ENCODE results near the gene ROMO1.
A peak's percentile ranks its signal among the peaks of the same experiment; 100 is the strongest.
"Not testable (repeated sequence)": the region's sequence is repeated elsewhere in the genome, so short reads cannot be mapped to it uniquely, and the experiment has no call there.

The ROMO1 gene

GRCh38 chr20:35706591-35707529 lies 7.7 kb downstream of the ROMO1 start:
- H3K27ac ChIP-seq, H3K4me3 ChIP-seq: not testable (repeated sequence)

GRCh38 chr20:35708502-35708901 lies 9.3 kb downstream of the ROMO1 start:
- Histone ChIP-seq H3K4me3 (no peak overlapping the region), H3K27ac (no peak overlapping the region)

GRCh38 chr20:35709259-35709658 lies 10.1 kb downstream of the ROMO1 start:
- H3K4me3 ChIP-seq = no peak overlapping the region
- no peak overlapping the region for H3K27ac ChIP-seq

DNA sequence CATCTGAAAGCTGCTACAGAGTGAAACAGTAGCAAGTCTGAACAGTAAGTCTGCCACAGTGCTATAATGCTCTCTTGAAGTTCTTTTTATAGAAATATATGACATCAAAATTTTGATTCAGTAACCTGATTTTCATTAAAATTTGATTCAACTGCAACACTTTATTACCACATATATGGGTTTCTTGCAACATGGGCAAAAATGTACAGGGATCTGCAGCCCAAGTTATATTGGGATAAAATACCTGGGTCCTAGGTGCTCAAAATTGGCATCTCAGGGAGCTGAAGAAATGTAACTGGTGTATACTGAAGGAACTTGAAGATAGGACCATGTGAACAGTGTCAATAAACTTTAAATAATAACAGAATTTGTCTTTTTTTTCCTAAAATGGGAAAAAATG lies 10.8 kb downstream of the ROMO1 start:
- no peak overlapping the region for H3K4me3 ChIP-seq
- no peak overlapping the region for H3K27ac ChIP-seq

- Histone ChIP-seq H3K4me3 (no peak overlapping the region), H3K27ac (peak overlapping the region in 1 of 21 experiments; percentile 15)
Measured at GRCh38 chr20:35710884-35711587, 11.8 kb downstream of the ROMO1 start.

DNA sequence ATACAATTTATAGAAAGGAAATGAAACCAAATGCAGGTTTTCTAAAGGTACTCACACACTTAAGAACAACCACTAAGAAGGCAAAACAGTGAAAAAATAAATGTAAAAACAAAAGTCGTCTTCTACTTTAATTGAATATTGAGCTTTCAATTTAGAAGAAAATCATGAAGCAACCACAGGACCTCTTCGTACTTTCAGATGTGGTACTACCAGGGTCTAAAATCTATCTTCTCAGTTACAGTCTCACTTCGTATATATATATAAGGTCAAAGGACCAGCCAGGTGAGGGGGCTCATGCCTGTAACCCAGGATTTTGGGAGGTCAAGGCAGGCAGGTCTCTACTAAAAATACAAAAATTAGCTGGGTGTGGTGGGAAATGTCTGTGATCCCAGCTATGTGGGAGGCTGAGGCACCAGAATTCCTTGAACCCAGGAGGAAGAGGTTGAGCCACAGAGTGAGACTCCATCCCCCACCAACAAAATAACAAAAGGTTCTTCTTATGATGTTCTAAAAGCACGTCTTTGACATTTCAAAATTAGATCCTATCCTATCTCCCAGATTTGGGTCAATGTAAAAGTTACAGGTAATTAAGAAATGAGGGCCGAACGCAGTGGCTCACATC lies 12.5 kb downstream of the ROMO1 start:
- no peak overlapping the region for H3K4me3 ChIP-seq
- H3K27ac ChIP-seq = peak overlapping the region in 1 of 21 experiments; percentile 15

DNA sequence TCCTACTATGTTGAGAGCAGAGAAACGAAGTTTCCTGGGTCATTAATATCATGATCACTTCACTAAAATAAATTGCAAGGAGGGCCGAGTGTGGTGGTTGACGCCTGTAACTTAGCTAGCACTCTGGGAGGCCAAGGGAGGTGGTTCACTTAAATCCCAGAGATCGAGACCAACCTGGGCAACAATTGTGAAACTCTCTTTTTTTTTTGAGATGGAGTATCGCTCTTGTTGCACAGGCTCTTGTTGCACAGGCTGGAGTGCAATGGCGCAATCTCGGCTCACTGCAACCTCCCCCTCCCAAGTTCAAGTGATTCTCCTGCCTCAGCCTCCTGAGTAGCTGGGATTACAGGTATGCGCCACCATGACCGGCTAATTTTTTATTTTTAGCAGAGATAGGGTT lies 13.9 kb downstream of the ROMO1 start:
- not testable (repeated sequence) for H3K27ac ChIP-seq, H3K4me3 ChIP-seq

DNA sequence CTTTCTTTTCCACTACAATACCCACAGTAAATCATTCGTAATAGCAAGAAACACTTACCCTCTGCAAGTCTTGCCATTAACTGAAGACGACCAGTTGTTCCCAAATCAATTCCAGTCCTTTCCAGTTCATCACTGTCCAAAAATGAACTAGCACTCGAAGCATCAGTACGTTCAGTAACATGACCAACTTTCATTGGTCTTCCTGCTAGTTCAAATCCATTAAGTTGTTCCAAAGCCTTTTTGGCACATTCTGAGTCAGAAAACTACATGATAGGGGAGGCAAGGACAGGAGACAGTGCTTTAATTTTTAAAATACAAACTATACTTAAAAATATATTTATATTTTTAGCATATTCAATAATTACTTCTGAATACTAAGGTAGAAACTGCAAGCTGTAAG lies 14.9 kb downstream of the ROMO1 start:
- Histone ChIP-seq H3K4me3 (no peak overlapping the region), H3K27ac (no peak overlapping the region)

DNA sequence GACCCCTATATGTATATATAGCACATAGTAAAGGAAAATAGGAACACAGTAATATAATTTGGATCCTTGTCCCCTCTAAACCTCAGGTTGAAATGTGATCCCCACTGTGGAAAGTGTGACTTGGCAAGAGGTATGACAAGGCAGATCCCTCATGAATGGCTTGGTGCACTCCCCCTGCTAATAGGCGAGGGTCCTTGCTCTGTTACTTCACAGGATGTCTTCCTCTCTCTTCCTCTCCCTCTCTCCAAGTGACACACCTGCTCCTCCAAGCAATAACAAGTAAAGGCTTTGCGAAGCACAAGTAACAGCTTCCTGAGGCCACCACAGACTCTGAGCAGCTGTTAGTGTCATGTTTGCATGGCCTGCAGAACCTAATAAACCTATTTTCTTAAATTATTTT lies 16.4 kb downstream of the ROMO1 start:
- Histone ChIP-seq H3K4me3 (no peak overlapping the region), H3K27ac (no peak overlapping the region)

GRCh38 chr20:35716330-35716729 lies 17.1 kb downstream of the ROMO1 start:
- Histone ChIP-seq H3K27ac (no peak overlapping the region), H3K4me3 (no peak overlapping the region)

DNA sequence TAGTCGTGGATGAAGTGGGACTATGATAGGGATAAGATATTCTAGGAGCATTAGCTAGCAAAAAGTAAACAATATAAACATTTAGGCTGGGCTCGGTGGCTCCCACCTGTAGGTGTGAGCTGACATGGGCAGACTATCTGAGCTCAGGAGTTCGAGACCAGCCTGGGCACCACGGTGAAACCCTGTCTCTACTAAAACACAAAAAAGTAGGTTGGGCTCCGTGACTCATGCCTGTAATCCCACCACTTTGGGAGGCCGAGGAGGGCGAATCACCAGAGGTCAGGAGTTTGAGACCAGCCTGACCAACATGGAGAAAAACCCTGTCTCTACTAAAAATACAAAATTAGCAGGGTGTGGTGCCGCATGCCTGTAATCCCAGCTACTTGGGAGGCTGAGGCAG lies 19.1 kb downstream of the ROMO1 start:
- H3K4me3 ChIP-seq, H3K27ac ChIP-seq: not testable (repeated sequence)

DNA sequence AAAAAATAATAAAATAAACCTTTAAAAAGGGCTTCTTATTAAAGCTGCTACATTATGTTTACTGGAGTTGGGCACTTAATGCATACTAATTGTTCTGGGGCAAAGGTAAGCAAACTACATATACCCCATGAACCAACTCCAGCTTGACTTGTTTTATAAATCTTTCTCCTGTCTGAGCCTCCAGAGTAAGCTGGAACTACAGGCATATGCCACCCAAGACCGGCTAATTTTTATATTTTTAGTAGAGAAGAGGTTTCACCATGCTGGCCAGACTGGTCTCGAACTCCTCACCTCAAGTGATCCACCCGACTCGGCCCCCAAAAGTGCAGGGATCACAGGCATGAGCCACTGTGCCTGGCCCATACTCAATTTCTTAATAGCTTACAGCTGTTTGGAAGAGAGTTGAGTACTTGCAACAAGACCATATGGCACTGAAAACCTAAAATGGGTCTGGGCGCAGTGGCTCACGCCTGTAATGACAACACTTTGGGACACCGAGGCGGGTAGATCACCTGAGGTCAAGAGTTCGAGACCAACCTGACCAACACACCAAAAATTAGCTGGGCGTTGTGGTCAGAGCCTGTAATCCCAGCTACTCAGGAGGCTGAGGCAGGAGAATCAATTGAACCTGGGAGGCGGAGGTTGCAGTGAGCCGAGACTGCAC lies 19.9 kb downstream of the ROMO1 start:
- Histone ChIP-seq H3K4me3 (no peak overlapping the region), H3K27ac (no peak overlapping the region)

DNA sequence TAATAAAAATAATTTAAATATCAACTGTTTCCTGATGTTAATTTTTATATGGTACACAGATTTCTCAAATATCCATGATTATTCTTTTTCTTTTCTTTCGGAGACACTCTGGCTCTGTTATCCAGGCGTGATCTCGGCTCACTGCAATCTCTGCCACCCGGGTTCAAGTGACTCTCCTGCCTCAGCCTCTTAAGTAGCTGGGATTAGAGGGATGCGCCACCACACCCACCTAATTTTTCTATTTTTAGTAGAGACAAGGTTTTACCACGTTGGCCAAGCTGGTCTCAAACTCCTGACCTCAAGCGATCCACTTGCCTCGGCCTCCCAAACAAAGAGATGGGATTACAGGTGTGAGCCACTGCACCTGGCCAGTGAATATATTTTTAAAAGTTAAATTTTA lies 20.5 kb downstream of the ROMO1 start:
- no peak overlapping the region for H3K27ac ChIP-seq
- no peak overlapping the region for H3K4me3 ChIP-seq

DNA sequence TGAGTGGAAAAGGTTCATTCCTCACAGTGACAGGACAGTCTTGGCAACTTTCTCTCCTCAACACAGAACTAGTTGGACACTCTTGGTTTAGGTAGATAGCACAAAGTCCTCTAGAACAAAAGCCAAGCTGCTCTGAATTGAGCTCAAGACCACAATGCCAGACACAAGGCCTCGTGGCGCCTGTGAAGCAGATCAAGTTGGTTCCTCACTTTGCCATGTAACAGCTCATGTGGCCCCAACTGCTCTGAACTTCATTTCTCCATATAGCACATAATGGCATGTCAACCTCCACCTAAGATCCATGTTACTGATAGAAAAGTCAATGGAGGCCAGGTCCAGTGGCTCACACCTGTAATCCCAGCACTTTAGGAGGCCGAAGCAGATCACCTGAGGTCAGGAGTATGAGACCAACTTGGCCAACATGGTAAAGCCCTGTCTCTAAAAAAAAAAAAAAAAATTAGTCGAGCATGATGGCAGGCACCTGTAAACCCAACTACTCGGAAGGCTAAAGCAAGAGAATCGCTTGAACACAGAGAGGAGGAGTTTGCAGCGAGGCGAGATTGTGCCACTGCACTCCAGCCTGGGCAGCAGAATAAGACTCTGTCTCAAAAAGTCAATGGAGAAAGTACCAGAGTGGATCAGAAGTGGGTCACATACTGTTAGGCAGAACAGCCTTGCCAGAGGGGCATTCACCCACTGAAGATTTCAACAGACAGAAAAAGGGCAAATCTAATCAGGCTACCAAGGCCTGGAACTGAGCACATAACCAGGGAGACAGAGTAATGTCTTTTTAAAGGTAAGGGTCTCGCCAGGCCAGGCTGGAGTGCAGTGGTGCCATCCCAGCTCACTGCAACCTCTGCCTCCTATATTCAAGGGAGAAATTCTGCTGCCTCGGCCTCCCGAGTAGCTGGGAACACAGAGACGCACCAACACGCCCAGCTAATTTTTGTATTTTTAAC lies 21.2 kb downstream of the ROMO1 start:
- Histone ChIP-seq H3K27ac (no peak overlapping the region), H3K4me3 (no peak overlapping the region)

GRCh38 chr20:35721219-35721618 lies 22.0 kb downstream of the ROMO1 start:
- Histone ChIP-seq H3K27ac (no peak overlapping the region), H3K4me3 (no peak overlapping the region)

- no peak overlapping the region for H3K4me3 ChIP-seq
- H3K27ac ChIP-seq = no peak overlapping the region
Measured at GRCh38 chr20:35721621-35722020, 22.4 kb downstream of the ROMO1 start.

DNA sequence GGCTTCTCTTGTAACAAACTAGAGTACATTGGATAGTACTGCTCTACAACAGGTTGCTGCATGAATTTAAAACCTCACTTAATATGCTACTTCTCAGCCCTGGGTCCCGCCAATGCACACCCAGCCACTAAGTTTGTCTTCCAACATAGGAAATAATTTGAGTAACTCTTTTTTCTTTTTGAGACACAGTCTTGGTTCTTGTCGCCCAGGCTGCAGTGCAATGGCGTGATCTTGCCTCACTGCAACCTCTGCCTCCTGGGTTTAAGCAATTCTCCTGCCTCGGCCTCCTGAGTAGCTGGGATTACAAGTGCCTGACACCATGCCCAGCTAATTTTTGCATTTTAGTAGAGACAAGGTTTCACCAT lies 24.1 kb downstream of the ROMO1 start:
- not testable (repeated sequence) for H3K4me3 ChIP-seq, H3K27ac ChIP-seq

DNA sequence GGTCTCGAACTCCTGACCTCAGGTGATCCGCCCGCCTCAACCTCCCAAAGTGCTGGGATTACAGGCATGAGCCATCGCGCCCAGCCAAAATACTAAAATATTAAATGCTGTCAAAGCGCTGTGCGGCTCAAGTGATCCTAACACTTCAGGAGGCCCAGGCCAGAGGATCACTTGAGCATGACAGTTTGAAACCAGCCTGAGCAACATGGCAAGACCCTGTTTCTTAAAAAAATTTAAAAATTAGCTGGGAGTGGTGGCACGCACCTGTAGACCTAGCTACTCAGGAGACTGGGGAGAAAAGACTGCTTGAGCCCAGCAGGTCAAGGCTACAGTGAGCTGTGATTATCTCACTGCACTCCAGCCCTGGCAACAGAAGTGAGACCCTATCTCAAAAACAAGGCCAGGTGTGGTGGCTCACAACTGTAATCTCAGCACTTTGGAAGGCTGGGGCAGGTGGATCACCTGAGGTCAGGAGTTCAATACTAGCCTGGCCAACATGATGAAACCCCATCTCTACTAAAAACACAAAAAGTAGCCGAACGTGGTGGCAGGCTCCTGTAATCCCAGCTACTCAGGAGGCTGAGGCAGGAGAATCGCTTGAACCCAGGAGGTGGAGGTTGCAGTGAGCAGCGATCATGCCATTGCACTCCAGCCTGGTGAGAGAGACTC lies 24.6 kb downstream of the ROMO1 start:
- H3K27ac ChIP-seq, H3K4me3 ChIP-seq: not testable (repeated sequence)

All from skin epidermis (tissue), 12 donors.